Activated T-helper 17 cell treated with anti-CD3 and anti-CD28 coated beads, Interleukin-2, amount 50 U/mL, for 72 hours (primary cell): ENCODE results near the gene MFN2. TPM values are rescaled to one million over a fixed set of nuclear protein-coding genes. Genes with fewer than 3 reads are reported as not detected.

Source experiments
- ATAC-seq: fragments of 150-1000 bp; cut with Tn5 transposase; replicated peaks from 2 replicates; pipeline ENCODE4 v1.10.0; 2021; ENCODE audit warnings: mild to moderate bottlenecking, moderate library complexity
- H3K27ac Mint-ChIP-seq: one replicate; pipeline ENCODE4 v1.8.0; 2022; ENCODE audit warnings: mixed read lengths
- H3K27me3 Mint-ChIP-seq: one replicate; pipeline ENCODE4 v1.8.0; 2022; ENCODE audit warnings: mixed read lengths
- H3K36me3 Mint-ChIP-seq: one replicate; pipeline ENCODE4 v1.8.0; 2022; ENCODE audit warnings: low read depth, mild to moderate bottlenecking, mixed read lengths
- H3K4me1 Mint-ChIP-seq: one replicate; pipeline ENCODE4 v1.8.0; 2022; ENCODE audit warnings: mixed read lengths
- H3K4me3 Mint-ChIP-seq: one replicate; pipeline ENCODE4 v1.8.0; 2022; ENCODE audit warnings: mild to moderate bottlenecking, mixed read lengths
- H3K9me3 Mint-ChIP-seq: one replicate; pipeline ENCODE4 v1.8.0; 2022; ENCODE audit warnings: mixed read lengths
- total RNA-seq, 2 donors: library from RNA; stranded (reverse); gene quantifications; one replicate each; pipeline ENCODE4 v1.2.3, GENCODE V29; 2022

The MFN2 gene
- total RNA-seq, 2 donors from 2014 or later = 46.5 to 70.1 TPM

DNA sequence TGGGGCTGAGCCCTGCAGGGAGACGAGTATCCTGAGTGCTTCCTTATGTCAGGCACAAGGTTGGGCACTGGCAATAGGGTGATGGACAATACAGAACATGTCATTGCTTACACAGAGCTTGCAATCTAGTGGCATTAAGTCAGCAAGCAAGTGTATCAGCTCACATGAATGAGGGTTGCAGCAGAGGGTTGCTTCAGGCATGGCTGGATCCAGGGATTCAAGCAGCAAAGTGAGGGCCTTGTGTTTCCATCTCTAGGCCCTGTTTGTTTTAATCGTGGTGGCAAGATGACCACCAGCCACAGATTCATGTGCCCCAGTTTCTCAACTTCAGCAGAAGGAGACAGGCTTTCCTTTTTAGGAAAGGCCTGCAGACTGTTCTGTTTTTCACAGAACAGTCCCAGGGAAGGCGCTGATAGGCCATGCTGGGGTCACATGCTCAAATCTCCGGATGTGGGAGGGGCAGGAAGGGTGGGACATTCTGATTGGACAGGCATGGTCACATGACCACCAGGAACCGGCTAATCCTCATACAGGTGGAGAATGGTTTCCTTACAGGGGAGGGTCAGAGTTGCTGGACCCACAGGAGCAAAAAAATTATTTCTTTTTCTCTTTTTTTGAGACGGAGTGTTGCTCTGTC is 31.3 kb upstream of the MFN2 start:
- ATAC-seq = peak; percentile 75

DNA sequence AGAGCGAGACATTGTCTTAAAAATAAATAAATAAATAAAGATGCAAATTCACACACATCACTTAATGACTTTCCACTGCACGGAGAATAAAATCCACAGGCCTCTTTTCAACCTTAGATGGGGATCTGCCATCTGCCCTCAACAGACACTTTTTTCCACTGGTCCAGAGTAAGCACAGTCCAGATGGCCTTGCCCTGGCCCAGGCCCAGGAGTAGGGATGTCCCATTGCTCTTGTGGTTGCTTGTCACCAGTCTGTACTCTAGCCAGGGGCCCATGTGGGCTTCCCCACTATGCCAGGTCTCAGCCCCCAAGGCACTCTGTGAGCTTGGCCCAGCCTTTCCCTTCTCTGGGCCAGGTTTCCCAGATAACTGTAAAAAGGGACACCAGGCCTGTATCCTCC is 28.3 kb upstream of the MFN2 start:
- Mint-ChIP-seq H3K27me3 (no peaks in the 10 kb centered on the region), H3K36me3 (no peaks in the 10 kb centered on the region), H3K27ac (no peak overlapping the region), H3K9me3 (no peaks in the 10 kb centered on the region), H3K4me1 (no peaks in the 10 kb centered on the region), H3K4me3 (no peak overlapping the region)
- no peak for ATAC-seq

More for the DNA sequence above, 31.3 kb upstream of the MFN2 start:
- Mint-ChIP-seq H3K9me3 (no peaks in the 10 kb centered on the region), H3K4me3 (no peak overlapping the region), H3K36me3 (no peaks in the 10 kb centered on the region), H3K27me3 (no peaks in the 10 kb centered on the region), H3K4me1 (no peaks in the 10 kb centered on the region), H3K27ac (no peak overlapping the region)

DNA sequence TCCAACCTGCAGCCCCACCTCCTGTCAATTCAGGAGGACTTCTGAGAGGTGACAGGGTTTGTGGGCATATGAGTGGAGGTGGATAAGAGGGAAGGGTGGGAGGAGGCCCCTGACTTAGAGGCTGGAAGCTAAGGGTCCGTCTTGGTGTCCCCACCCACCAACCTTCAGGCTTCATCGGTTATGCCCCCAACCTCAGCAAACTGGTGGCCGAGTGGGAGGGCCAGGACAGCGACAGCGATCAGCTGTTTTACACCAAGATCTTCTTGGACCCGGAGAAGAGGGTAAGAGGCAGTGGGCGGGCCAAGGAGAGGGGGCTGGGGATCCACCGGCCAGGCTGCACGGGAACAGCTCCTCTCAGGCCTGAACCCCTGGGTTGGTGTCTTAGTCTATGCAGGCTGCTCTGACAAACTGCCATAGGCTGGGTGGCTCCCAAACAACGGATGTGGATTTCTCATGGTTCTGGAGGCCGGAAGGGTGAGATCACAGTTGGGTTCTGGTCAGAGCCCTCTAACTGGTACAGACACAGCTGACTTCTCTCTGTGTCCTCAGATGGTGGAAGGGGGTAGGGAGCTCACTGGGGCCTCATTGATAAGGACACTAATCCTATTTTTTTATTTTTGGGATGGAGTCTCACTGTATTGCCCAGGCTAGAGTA is 27.7 kb upstream of the MFN2 start:
- no peaks in the 10 kb centered on the region for H3K36me3 Mint-ChIP-seq
- no peak overlapping the region for H3K4me3 Mint-ChIP-seq
- H3K4me1 Mint-ChIP-seq = no peaks in the 10 kb centered on the region
- no peaks in the 10 kb centered on the region for H3K27me3 Mint-ChIP-seq
- H3K27ac Mint-ChIP-seq = no peak overlapping the region
- no peak for ATAC-seq
- H3K9me3 Mint-ChIP-seq = no peaks in the 10 kb centered on the region

DNA sequence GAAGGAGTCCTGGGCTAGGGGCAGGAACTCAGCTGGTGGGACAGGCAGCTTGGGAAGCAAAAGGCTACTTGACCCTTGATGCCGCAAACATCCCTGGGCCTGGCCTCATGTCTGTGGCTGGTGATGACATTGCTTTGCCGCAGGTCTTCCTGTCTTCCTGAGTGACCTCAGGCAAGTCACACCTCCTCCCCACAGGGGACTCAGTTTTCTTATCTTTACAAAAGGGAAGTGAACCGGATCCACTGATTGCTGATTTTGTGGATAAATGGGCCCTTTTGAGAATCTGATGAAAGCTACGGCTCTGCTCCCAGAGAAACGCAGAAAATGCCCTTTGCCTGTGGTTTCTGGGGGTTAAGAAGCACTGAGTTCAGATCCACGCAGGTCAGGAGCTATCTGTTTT is 25.0 kb upstream of the MFN2 start:
- H3K27me3 Mint-ChIP-seq = no peaks in the 10 kb centered on the region
- H3K4me3 Mint-ChIP-seq = no peak overlapping the region
- H3K4me1 Mint-ChIP-seq = no peaks in the 10 kb centered on the region
- H3K36me3 Mint-ChIP-seq = no peaks in the 10 kb centered on the region
- ATAC-seq = no peak
- H3K9me3 Mint-ChIP-seq = no peaks in the 10 kb centered on the region
- H3K27ac Mint-ChIP-seq = no peak overlapping the region

DNA sequence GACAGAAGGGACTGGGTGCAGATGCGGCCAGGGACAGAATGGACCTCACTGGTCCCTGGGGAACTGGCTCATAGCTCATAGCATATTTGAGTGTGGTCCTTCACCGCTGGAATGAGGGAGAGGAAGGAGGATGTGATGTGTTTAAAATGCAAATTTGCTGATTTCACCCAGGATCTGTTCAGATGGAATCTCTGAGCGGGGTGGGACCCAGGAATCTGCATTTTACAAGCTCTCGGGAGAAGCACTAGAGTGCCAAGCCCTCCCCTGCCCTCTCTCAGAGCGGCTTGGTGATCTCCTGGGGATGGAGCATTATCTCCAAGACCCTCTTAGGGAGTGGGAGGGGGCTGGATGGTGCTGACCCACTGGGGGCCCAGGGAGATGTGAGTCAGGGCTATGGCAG is 22.8 kb upstream of the MFN2 start:
- Mint-ChIP-seq H3K27me3 (no peaks in the 10 kb centered on the region), H3K4me1 (no peaks in the 10 kb centered on the region), H3K4me3 (no peak overlapping the region), H3K36me3 (no peaks in the 10 kb centered on the region), H3K9me3 (no peaks in the 10 kb centered on the region), H3K27ac (no peak overlapping the region)
- ATAC-seq = no peak

DNA sequence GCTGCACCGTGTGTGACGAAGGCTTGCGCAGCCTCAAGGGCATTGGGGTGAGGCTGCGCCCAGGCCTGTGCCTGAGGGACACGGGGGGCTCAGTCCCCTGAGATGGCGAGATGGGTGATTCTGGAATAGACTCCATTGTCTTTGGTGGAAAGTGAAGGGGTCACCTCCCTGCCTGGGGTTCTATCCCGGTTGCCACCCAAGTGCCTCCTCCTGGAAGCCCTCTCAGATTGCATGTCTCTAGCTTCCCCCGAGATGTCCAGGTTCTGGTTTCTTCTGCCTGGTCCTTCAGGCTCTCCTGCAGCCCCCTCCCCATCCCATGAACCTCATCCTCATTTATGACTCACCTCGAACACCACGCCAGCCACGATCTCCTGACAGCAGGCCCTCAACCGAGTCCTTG is 22.3 kb upstream of the MFN2 start:
- H3K4me1 Mint-ChIP-seq = no peaks in the 10 kb centered on the region
- H3K36me3 Mint-ChIP-seq = no peaks in the 10 kb centered on the region
- no peak for ATAC-seq
- no peak overlapping the region for H3K4me3 Mint-ChIP-seq
- H3K27ac Mint-ChIP-seq = no peak overlapping the region
- no peaks in the 10 kb centered on the region for H3K9me3 Mint-ChIP-seq
- no peaks in the 10 kb centered on the region for H3K27me3 Mint-ChIP-seq

DNA sequence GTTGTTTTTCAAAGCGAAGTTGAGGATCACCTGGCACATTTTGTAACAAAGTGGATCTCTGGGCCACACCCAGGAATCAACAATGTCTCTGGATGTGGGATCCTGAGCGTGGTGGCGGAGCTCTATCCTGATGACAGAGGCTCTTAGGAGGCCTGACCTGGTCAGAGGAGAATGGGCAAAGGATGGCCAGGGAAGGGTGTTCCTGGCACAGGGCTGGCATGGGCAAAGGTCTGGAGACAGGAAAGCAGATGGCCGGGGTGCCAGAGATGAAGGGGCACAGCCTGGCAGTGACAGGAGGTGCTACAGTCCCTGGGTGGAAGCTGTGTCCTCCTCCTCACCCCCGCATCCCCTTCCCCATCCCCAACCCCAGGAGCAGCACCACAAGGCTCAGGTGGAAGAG is 20.0 kb upstream of the MFN2 start:
- Mint-ChIP-seq H3K4me1 (no peaks in the 10 kb centered on the region), H3K4me3 (no peak overlapping the region), H3K27ac (no peak overlapping the region), H3K9me3 (no peaks in the 10 kb centered on the region), H3K27me3 (no peaks in the 10 kb centered on the region), H3K36me3 (peaks cover 6% of the 10 kb centered on the region)
- no peak for ATAC-seq

DNA sequence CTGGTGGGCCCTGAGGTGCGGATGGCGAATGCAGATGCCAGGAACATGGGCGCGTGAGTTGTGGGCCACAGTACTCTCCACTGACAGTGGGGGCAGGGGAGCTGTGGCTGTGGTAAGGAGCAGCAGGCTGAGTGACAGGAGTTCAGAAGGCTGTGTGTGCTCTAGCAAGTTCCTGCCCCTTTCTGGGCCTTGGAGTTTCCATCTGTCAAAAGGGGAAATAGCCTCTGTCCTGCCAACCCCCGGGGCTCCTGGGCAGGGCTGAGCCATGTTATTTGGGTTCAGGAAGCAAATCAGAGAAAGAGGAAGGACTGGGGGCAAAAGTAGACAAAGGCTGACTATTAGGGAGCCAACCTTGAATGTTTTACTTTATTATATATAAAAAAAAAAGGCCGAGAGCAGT is 19.5 kb upstream of the MFN2 start:
- no peak for ATAC-seq
- H3K4me3 Mint-ChIP-seq = no peak overlapping the region
- H3K27me3 Mint-ChIP-seq = no peaks in the 10 kb centered on the region
- H3K9me3 Mint-ChIP-seq = no peaks in the 10 kb centered on the region
- H3K4me1 Mint-ChIP-seq = no peaks in the 10 kb centered on the region
- no peak overlapping the region for H3K27ac Mint-ChIP-seq
- H3K36me3 Mint-ChIP-seq = peaks cover 7% of the 10 kb centered on the region

DNA sequence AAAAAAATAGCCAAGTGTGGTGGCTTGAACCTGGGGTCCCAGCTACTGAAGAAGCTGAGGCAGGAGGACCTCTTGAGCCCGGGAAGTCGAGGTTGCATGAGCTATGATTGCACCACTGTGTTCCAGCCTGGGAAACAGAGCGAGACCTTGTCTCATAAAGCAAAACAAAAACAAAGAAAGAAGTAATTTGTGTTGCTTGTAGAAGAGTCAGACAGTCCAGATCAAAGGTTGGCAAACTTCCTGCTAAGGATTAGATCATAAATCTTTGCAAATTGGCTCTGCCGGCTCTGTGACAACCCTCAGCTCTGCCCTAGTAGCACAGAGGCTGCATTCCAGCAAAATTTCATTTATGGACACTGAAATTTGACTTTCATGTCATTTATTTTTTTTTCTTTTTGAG is 19.0 kb upstream of the MFN2 start:
- H3K9me3 Mint-ChIP-seq = no peaks in the 10 kb centered on the region
- H3K27me3 Mint-ChIP-seq = no peaks in the 10 kb centered on the region
- no peak overlapping the region for H3K4me3 Mint-ChIP-seq
- peaks cover 7% of the 10 kb centered on the region for H3K36me3 Mint-ChIP-seq
- ATAC-seq = no peak
- no peak overlapping the region for H3K27ac Mint-ChIP-seq
- no peaks in the 10 kb centered on the region for H3K4me1 Mint-ChIP-seq

DNA sequence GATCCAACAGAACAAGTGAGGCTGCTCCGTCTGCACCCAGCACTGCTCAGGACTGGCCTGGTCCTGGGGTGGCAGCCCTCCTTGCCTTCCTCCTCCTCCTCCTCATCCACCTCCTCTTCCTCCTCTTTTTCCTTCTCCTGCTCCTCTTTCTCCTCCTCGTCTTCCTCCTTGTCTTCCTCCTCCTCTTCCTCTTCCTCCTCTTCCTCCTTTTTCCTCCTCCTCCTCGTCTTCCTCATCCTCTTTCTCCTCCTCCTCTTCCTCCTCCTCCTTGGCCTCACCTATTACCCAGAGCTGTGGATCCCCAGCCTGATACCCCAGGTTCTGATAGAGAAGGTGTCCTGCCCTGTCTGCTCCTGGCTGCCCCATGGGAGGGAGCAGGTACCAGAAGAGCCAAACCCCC is 16.6 kb upstream of the MFN2 start:
- H3K27ac Mint-ChIP-seq = no peak overlapping the region
- H3K36me3 Mint-ChIP-seq = peaks cover 7% of the 10 kb centered on the region
- no peaks in the 10 kb centered on the region for H3K27me3 Mint-ChIP-seq
- ATAC-seq = no peak
- H3K9me3 Mint-ChIP-seq = no peaks in the 10 kb centered on the region
- H3K4me3 Mint-ChIP-seq = no peak overlapping the region
- no peaks in the 10 kb centered on the region for H3K4me1 Mint-ChIP-seq

DNA sequence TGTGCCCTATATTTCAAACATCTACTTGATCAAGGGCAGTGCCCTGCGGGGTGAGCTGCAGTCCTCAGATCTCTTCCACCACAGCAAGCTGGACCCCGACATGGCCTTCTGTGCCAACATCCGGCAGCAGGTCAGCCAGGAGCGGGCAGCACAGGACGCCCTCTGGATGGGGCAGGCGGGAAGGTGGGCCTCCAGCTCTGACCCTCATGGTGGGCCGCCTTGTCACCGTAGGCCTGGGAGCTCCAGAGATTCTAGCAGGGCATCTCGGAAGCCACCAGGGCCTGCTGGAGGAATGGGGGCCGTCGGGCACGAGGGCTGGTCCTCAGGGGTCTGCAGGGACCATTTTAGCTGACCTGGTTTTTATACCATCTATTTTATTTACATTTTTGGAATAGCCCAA is 15.6 kb upstream of the MFN2 start:
- H3K4me1 Mint-ChIP-seq = no peaks in the 10 kb centered on the region
- no peaks in the 10 kb centered on the region for H3K9me3 Mint-ChIP-seq
- no peak for ATAC-seq
- H3K36me3 Mint-ChIP-seq = peaks cover 7% of the 10 kb centered on the region
- H3K27me3 Mint-ChIP-seq = no peaks in the 10 kb centered on the region
- no peak overlapping the region for H3K27ac Mint-ChIP-seq
- H3K4me3 Mint-ChIP-seq = no peak overlapping the region

DNA sequence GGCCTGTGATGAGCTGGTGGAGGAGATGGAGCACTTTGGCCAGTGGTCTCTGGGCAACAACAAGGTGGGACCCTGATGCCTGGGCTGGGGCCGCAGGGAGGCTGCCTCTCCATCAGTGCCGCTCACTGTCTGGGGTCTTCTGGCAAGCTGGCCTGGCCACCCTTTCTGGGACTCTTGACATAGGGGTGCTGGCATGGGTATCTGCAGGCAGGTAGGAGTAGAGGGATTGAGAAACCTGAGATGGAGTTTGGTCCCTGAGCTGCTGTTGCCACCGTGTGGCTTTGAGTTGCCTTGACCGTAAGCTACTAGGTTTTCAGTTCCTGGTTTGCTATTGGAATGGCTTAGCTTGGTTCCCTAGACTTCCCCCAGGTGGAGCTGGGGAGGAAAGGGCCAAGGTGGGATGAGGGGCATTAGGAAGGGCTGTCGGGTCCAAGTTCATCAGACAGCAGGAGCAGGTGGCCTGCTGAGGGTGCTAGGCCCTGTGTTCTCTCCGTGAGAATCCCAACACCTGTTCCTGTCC is 13.2 kb upstream of the MFN2 start:
- Mint-ChIP-seq H3K36me3 (peaks cover 7% of the 10 kb centered on the region), H3K27me3 (no peaks in the 10 kb centered on the region), H3K4me1 (no peaks in the 10 kb centered on the region), H3K9me3 (no peaks in the 10 kb centered on the region), H3K27ac (no peak overlapping the region), H3K4me3 (no peak overlapping the region)
- ATAC-seq = no peak

DNA sequence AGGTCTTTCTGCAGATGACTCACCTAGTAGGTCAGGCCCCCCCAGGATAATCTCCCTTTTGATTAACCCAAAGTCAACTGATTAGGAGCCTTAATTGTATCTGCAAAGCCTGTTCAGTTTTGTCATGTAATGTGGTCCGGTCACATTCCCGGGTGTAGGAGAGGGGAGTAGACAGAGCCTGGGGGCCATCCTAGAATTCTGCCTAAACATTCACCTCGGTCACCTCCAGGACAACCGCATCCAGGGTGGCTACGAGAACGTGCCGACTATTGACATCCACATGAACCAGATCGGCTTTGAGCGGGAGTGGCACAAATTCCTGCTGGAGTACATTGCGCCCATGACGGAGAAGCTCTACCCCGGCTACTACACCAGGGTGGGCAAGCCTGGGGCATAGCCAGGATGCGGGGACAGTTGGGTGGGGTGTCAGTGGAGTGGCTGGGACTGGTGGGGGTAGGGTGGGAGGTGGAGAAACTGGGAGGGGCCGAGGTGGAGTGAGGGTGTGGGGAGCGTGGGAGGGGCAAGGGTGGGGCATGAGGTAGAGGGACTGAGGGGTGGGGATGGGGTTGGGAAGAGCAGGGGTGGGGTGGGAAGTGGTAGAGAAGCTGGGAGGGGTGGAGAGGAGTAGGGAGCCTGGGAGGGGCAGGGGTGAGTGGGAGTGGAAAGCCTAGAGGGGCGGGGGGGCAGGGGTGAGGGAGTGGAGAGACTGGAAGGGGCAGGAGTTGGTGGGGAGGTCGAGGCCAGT is 9.6 kb upstream of the MFN2 start:
- Mint-ChIP-seq H3K27ac (no peak overlapping the region), H3K4me3 (no peak overlapping the region), H3K27me3 (no peaks in the 10 kb centered on the region), H3K36me3 (peaks cover 4% of the 10 kb centered on the region), H3K4me1 (no peaks in the 10 kb centered on the region), H3K9me3 (no peaks in the 10 kb centered on the region)
- no peak for ATAC-seq

DNA sequence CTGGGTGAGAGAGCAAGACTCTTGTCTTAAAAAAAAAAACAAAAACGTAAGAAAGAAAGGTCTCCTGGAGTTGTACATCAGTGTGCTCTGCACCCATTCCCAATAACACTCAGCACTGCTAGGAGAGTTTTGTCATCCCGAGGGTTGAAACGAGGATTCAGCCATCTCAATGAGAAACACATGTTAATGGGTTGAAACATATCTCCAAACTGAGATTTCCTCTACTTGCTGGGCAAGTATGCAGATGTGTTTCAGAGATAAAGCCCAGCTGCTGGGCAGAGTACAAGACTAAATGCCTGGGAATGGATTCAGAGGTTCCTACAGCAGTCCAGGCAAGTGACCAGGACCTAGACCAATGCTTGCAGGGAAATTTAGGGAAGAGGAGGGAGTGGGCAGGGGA is 2.6 kb upstream of the MFN2 start:
- Mint-ChIP-seq H3K4me3 (no peak overlapping the region), H3K27me3 (no peaks in the 10 kb centered on the region), H3K4me1 (peaks cover 17% of the 10 kb centered on the region), H3K27ac (no peak overlapping the region), H3K9me3 (no peaks in the 10 kb centered on the region), H3K36me3 (peaks cover 15% of the 10 kb centered on the region)
- ATAC-seq = no peak

DNA sequence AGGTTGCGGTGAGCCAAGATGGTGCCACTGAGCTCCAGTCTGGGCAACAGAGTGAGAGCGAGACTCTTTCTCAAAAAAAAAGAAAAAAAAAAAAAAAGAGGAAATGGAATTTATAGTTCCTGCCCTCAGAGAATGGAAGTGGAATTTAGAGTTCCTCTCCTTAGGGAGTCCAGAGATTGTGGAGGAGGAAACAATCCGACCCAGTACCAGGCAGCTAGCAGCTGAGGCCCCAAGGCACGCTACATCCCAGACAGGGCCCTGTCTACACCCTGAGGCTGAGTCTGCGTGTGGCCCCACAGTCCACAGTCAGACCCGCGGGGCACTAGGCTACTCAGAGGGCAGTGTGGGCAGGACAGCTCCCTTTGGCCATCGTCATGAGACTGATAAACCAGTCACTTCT is 1.9 kb upstream of the MFN2 start:
- H3K27me3 Mint-ChIP-seq = no peaks in the 10 kb centered on the region
- H3K27ac Mint-ChIP-seq = no peak overlapping the region
- H3K9me3 Mint-ChIP-seq = no peaks in the 10 kb centered on the region
- H3K4me1 Mint-ChIP-seq = peaks cover 17% of the 10 kb centered on the region
- no peak for ATAC-seq
- H3K4me3 Mint-ChIP-seq = no peak overlapping the region
- H3K36me3 Mint-ChIP-seq = peaks cover 22% of the 10 kb centered on the region
